GM19468 (cell line): Measurements from ENCODE around the gene ZNF487.
"Not testable (repeated sequence)": the region's sequence is repeated elsewhere in the genome, so short reads cannot be mapped to it uniquely, and the experiment has no call there.

ENCODE experiments used
- ATAC-seq: cut with Tn5 transposase; IDR thresholded peaks from one replicate; pipeline ENCODE4 v1.9.1; 2021; ENCODE audit warnings: mild to moderate bottlenecking, moderate library complexity, moderate number of reproducible peaks; ENCODE audit not compliant: unreplicated experiment; ENCODE audit errors: extremely low read depth

ZNF487 gene

GRCh38 chr10:43427166-43427825 lies 9.6 kb upstream of the ZNF487 start:
- ATAC-seq: peak; percentile 69

- ATAC-seq: no peak
These were observed 5.8 kb upstream of the ZNF487 start for GRCh38 chr10:43430926-43431663.

- no peak for ATAC-seq
These were observed 395 bp downstream of the ZNF487 start for GRCh38 chr10:43437141-43437870.

GRCh38 chr10:43440463-43441134 lies 3.7 kb downstream of the ZNF487 start:
- no peak for ATAC-seq

GRCh38 chr10:43444323-43444722 lies 7.4 kb downstream of the ZNF487 start:
- no peak for ATAC-seq

- no peak for ATAC-seq
These were observed 8.1 kb downstream of the ZNF487 start for GRCh38 chr10:43444897-43445466.

GRCh38 chr10:43446219-43447017 lies 9.5 kb downstream of the ZNF487 start:
- not testable (repeated sequence) for ATAC-seq

GRCh38 chr10:43448742-43449141 lies 11.8 kb downstream of the ZNF487 start:
- no peak for ATAC-seq

GRCh38 chr10:43452356-43452914 lies 15.5 kb downstream of the ZNF487 start:
- no peak for ATAC-seq

- no peak for ATAC-seq
These were observed 16.4 kb downstream of the ZNF487 start for GRCh38 chr10:43453266-43453831.

- ATAC-seq: not testable (repeated sequence)
These were observed 17.1 kb downstream of the ZNF487 start for GRCh38 chr10:43454025-43454424.

- not testable (repeated sequence) for ATAC-seq
These were observed 19.6 kb downstream of the ZNF487 start for GRCh38 chr10:43456561-43456960.

- no peak for ATAC-seq
These were observed 21.3 kb downstream of the ZNF487 start for GRCh38 chr10:43458227-43458626.

GRCh38 chr10:43461950-43462349 lies 25.0 kb downstream of the ZNF487 start:
- peak; percentile 76 for ATAC-seq

- not testable (repeated sequence) for ATAC-seq
These were observed 28.3 kb downstream of the ZNF487 start for GRCh38 chr10:43465086-43465735.

GRCh38 chr10:43465736-43466120 lies 28.8 kb downstream of the ZNF487 start:
- ATAC-seq: not testable (repeated sequence)

GRCh38 chr10:43471146-43471545 lies 34.2 kb downstream of the ZNF487 start:
- ATAC-seq: no peak
